Hematopoietic multipotent progenitor cell treated with erythropoietin and hydrocortisone succinate and interleukin-3 and kit ligand, for 6 days (in vitro differentiated cells): ENCODE results near the gene ZIC4.
A peak's percentile ranks its signal among the peaks of the same experiment; 100 is the strongest.

Source experiments
- DNase-seq: peaks from one replicate; pipeline ENCODE4 v3.0.0-alpha.2; 2015

The ZIC4 gene

GRCh38 chr3:147368561-147369221, 37.7 kb downstream of the ZIC4 start:
- DNase-seq = no peak

GRCh38 chr3:147368151-147368550, 38.2 kb downstream of the ZIC4 start:
- no peak for DNase-seq

- no peak for DNase-seq
Observed at GRCh38 chr3:147367676-147368075, 38.7 kb downstream of the ZIC4 start.

- DNase-seq = no peak
Observed at GRCh38 chr3:147365196-147366115, 40.9 kb downstream of the ZIC4 start.

GRCh38 chr3:147364771-147365170, 41.6 kb downstream of the ZIC4 start:
- no peak for DNase-seq

- peak; percentile 55 for DNase-seq
Observed at GRCh38 chr3:147361454-147362420, 44.6 kb downstream of the ZIC4 start.

- no peak for DNase-seq
Observed at GRCh38 chr3:147360646-147361453, 45.5 kb downstream of the ZIC4 start.

- no peak for DNase-seq
Observed at GRCh38 chr3:147360051-147360439, 46.3 kb downstream of the ZIC4 start.

- no peak for DNase-seq
Observed at GRCh38 chr3:147359177-147360050, 46.9 kb downstream of the ZIC4 start.

GRCh38 chr3:147358144-147358992, 48.0 kb downstream of the ZIC4 start:
- DNase-seq = no peak

- DNase-seq = no peak
Observed at GRCh38 chr3:147356909-147357900, 49.1 kb downstream of the ZIC4 start.

- no peak for DNase-seq
Observed at GRCh38 chr3:147356145-147356908, 50.0 kb downstream of the ZIC4 start.

- no peak for DNase-seq
Observed at GRCh38 chr3:147355753-147356090, 50.6 kb downstream of the ZIC4 start.

GRCh38 chr3:147355084-147355752, 51.1 kb downstream of the ZIC4 start:
- DNase-seq = no peak

GRCh38 chr3:147354623-147355022, 51.7 kb downstream of the ZIC4 start:
- DNase-seq = no peak

GRCh38 chr3:147351301-147351700, 55.0 kb downstream of the ZIC4 start:
- no peak for DNase-seq

GRCh38 chr3:147348976-147349375, 57.4 kb downstream of the ZIC4 start:
- no peak for DNase-seq

- DNase-seq = no peak
Observed at GRCh38 chr3:147343926-147344325, 62.4 kb downstream of the ZIC4 start.
